GM06990 (cell line): Measurements from ENCODE around the gene FLNB.

Experiments used
- DNase-seq: peaks from one replicate; pipeline ENCODE4 v3.0.0-alpha.2; 2011; ENCODE audit not compliant: insufficient read length; ENCODE audit errors: extremely low read depth
- H3K27me3 ChIP-seq: replicated peaks from 2 replicates; pipeline ENCODE4 v1.6.0; 2011; ENCODE audit warnings: low read length; ENCODE audit not compliant: control insufficient read depth, insufficient read depth
- H3K36me3 ChIP-seq: 2 replicates; pipeline ENCODE4 v1.5.1; 2011; ENCODE audit warnings: low read length; ENCODE audit not compliant: control insufficient read depth, insufficient read depth
- H3K4me3 ChIP-seq: replicated peaks from 2 replicates; pipeline ENCODE4 v1.5.1; 2011; ENCODE audit warnings: low read depth, mild to moderate bottlenecking, control low read depth, low read length
- CTCF ChIP-seq: IDR thresholded peaks from 2 replicates; pipeline ENCODE4 v1.5.1; 2011; ENCODE audit warnings: low read length, control low read depth, mild to moderate bottlenecking, inconsistent platforms; ENCODE audit not compliant: insufficient read depth, poor library complexity, severe bottlenecking

The FLNB gene

DNA sequence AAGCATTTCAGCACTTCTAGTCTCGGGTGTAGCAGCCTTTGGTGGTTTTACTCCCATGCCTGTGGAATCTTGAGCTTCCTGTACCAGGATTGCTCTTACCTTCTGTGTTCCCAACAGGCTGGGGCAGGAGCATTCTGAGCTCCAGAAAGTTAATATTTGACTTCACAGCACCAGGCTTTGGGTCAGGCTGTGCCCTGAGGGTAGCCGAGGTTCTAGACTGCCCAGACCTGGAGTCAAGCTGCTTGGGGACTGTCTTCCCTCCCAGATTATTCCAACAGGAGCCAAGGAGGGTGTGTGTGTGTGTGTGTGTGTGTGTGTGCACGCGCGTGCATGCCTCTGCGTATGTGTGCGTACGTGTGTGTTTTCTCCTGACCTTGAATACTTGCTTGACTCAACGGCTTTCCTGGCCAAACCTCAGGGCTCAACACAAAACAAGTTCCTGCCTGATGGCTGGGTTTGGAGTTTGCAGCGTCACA, 94.8 kb downstream of the FLNB start:
- H3K4me3 ChIP-seq = no peak overlapping the region
- no peaks in the 10 kb centered on the region; the same call in none of the 2 replicates for H3K36me3 ChIP-seq
- DNase-seq = no peak
- no peak for TF ChIP-seq CTCF
- H3K27me3 ChIP-seq = no peaks in the 10 kb centered on the region

- no peaks in the 10 kb centered on the region; the same call in none of the 2 replicates for H3K36me3 ChIP-seq
- no peak overlapping the region for H3K4me3 ChIP-seq
- no peaks in the 10 kb centered on the region for H3K27me3 ChIP-seq
- no peak for DNase-seq
- TF ChIP-seq CTCF = no peak
These were observed 95.9 kb downstream of the FLNB start for GRCh38 chr3:58104151-58104550.

GRCh38 chr3:58104712-58105111, 96.5 kb downstream of the FLNB start:
- DNase-seq = no peak
- Histone ChIP-seq H3K36me3 (no peaks in the 10 kb centered on the region; the same call in none of the 2 replicates), H3K4me3 (no peak overlapping the region), H3K27me3 (no peaks in the 10 kb centered on the region)
- TF ChIP-seq CTCF = no peak

DNA sequence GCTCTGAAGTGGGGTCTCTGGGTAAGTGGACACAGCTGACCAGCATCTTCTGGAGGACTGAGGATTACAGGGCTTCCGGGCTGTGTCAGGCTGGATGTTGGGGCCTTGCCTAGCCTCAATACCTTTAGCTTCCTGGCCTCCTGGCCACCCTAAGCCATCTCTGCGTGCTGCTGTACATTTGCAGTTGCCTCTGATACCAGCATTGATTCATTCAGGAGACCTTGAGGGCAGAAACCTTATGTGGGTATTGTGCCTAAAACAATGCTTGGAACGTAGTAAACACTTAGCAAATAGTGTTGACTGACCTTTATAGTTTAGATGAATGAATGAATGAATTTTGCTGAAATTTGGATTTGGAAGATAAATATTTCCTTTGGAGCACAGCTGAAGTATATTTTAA, 97.0 kb downstream of the FLNB start:
- DNase-seq = no peak
- H3K4me3 ChIP-seq = no peak overlapping the region
- H3K27me3 ChIP-seq = no peaks in the 10 kb centered on the region
- no peak for TF ChIP-seq CTCF
- no peaks in the 10 kb centered on the region; the same call in none of the 2 replicates for H3K36me3 ChIP-seq

GRCh38 chr3:58106061-58106460, 97.8 kb downstream of the FLNB start:
- no peaks in the 10 kb centered on the region for H3K27me3 ChIP-seq
- H3K36me3 ChIP-seq = no peaks in the 10 kb centered on the region; the same call in none of the 2 replicates
- DNase-seq = no peak
- TF ChIP-seq CTCF = no peak
- H3K4me3 ChIP-seq = no peak overlapping the region

DNA sequence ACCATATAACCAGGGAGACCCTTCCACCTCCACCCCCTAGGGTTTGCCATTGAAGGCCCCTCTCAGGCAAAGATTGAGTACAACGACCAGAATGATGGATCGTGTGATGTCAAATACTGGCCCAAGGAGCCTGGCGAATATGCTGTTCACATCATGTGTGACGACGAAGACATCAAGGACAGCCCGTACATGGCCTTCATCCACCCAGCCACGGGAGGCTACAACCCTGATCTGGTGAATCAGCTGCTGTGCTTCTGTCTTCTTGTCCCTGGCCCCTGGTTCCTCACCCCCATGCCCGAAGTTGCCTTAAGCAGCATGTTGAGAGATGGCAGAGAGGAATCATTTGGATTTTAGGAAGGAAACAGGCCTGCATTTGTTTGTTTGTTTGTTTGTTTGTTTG, 98.4 kb downstream of the FLNB start:
- TF ChIP-seq CTCF = no peak
- no peak for DNase-seq
- no peaks in the 10 kb centered on the region; the same call in none of the 2 replicates for H3K36me3 ChIP-seq
- H3K4me3 ChIP-seq = no peak overlapping the region
- H3K27me3 ChIP-seq = no peaks in the 10 kb centered on the region
